ENCODE measurements around the gene PCF11.

Gene PCF11

GRCh38 chr11:83181815-83182214 is 24.9 kb downstream of the PCF11 start:
- no peak for TF ChIP-seq REST (IDR thresholded peaks at IDR 0.05; ENCODE audit: insufficient read depth in 1 of 2, low read depth in 2 of 2, low read length in 2 of 2)
- TF ChIP-seq SIN3A (IDR thresholded peaks at IDR 0.05; ENCODE audit: borderline replicate concordance, insufficient read depth, low read length): no peak
- no peak for TF ChIP-seq POLR2AphosphoS5 (IDR thresholded peaks at IDR 0.05; ENCODE audit: low read depth, low read length)

GRCh38 chr11:83185767-83186166 is 28.8 kb downstream of the PCF11 start:
- TF ChIP-seq POLR2AphosphoS5 (IDR thresholded peaks at IDR 0.05; ENCODE audit: low read depth, low read length) (0 out of 2 replicates have a peak, but pooled peaks have one; percentile 49), SIN3A (IDR thresholded peaks at IDR 0.05; ENCODE audit: borderline replicate concordance, insufficient read depth, low read length) (no peak)

- no peak for TF ChIP-seq REST (IDR thresholded peaks at IDR 0.05; ENCODE audit: insufficient read depth in 1 of 2, low read depth in 2 of 2, low read length in 2 of 2)
- no peak for TF ChIP-seq TAF1 (IDR thresholded peaks at IDR 0.05; ENCODE audit: borderline replicate concordance, insufficient read depth, low read length)
- TF ChIP-seq FOXP2 (optimal IDR thresholded peaks at IDR 0.05; ENCODE audit: borderline replicate concordance, extremely low read depth, extremely low read length, insufficient read depth): no peak
- TF ChIP-seq SIN3A (IDR thresholded peaks at IDR 0.05; ENCODE audit: borderline replicate concordance, insufficient read depth, low read length): no peak
- no peak for TF ChIP-seq POLR2AphosphoS5 (IDR thresholded peaks at IDR 0.05; ENCODE audit: low read depth, low read length)
These were observed 30.5 kb downstream of the PCF11 start for GRCh38 chr11:83187465-83187864.

- TF ChIP-seq TAF1 (IDR thresholded peaks at IDR 0.05; ENCODE audit: borderline replicate concordance, insufficient read depth, low read length): no peak
- no peak for TF ChIP-seq REST (IDR thresholded peaks at IDR 0.05; ENCODE audit: insufficient read depth in 1 of 2, low read depth in 2 of 2, low read length in 2 of 2)
These were observed 34.6 kb downstream of the PCF11 start for GRCh38 chr11:83191491-83191890.

GRCh38 chr11:83191986-83192385 is 35.1 kb downstream of the PCF11 start:
- TF ChIP-seq FOXP2 (optimal IDR thresholded peaks at IDR 0.05; ENCODE audit: borderline replicate concordance, extremely low read depth, extremely low read length, insufficient read depth) (no peak), TAF1 (IDR thresholded peaks at IDR 0.05; ENCODE audit: borderline replicate concordance, insufficient read depth, low read length) (no peak), REST (IDR thresholded peaks at IDR 0.05; ENCODE audit: insufficient read depth in 1 of 2, low read depth in 2 of 2, low read length in 2 of 2) (no peak), POLR2AphosphoS5 (IDR thresholded peaks at IDR 0.05; ENCODE audit: low read depth, low read length) (no peak), SIN3A (IDR thresholded peaks at IDR 0.05; ENCODE audit: borderline replicate concordance, insufficient read depth, low read length) (no peak)

Measured in PFSK-1 (cell line).